Skeletal muscle cell (primary cell): Measurements from ENCODE around the gene FGF22.
"Not testable (repeated sequence)": the region's sequence is repeated elsewhere in the genome, so short reads cannot be mapped to it uniquely, and the experiment has no call there.

Source experiments
- DNase-seq: peaks from one replicate; pipeline ENCODE4 v3.0.0-alpha.2; 2010; ENCODE audit warnings: low read depth
- H3K4me3 ChIP-seq: 2 replicates; pipeline ENCODE4 v1.5.1; 2011; ENCODE audit warnings: low read depth, mild to moderate bottlenecking, control low read depth, low read length, moderate library complexity

The FGF22 gene

GRCh38 chr19:605061-605971, 34.4 kb upstream of the FGF22 start:
- H3K4me3 ChIP-seq, DNase-seq: not testable (repeated sequence)

- no peak overlapping the region for H3K4me3 ChIP-seq
- no peak for DNase-seq
Observed at GRCh38 chr19:607301-608154, 32.2 kb upstream of the FGF22 start.

- no peak overlapping the region for H3K4me3 ChIP-seq
- DNase-seq, result no peak
Observed at GRCh38 chr19:608155-609003, 31.3 kb upstream of the FGF22 start.

DNA sequence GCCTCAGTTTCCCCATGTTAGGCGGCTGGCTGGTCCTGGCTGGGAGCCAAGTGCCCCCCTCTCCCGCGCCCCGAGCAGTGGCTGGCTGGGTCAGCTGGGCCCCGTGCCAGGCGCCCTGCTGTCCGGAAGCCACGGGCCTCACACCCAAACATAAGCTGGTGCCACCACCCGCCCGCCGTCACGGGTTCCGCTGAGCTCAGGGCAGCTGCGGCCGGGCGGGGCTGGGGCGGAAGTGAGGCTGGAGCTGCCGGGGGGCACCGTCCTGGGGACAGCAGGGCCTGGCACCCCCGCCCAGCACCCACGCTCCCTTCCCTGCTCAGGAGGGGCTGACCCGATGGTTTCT, 30.7 kb upstream of the FGF22 start:
- DNase-seq, result no peak
- H3K4me3 ChIP-seq, result no peak overlapping the region

DNA sequence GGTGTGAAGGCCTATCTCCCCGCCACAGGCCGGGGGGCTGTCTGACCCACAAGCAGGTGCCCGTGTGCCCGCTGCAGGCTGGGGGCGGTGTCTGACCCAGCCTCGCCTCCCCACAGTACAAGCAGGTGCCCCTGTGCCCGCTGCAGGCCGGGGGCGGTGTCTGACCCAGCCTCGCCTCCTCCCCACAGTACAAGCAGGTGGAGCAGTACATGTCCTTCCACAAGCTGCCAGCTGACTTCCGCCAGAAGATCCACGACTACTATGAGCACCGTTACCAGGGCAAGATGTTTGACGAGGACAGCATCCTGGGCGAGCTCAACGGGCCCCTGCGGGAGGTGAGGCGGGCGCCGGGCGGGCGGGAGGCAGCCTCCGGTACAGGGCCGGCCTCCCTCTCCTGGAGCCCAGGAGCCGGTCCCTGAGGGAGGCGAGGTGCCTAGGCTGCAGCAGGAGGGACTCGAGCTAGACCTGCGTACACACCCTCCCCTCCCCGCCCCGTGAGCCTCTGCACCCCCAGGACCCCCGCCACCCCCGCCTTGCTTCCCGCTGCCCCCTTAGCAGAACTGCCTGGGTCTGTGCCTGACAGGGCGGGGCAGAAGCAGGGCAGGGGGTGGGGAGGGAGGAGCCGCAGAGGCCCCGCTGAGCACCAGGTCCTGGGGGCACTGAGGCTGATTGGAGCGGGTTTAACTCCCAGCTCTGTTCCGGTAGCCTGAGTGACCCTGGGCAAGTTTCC, 29.4 kb upstream of the FGF22 start:
- DNase-seq, result no peak
- no peak overlapping the region for H3K4me3 ChIP-seq

- DNase-seq, result peak; percentile 87
- H3K4me3 ChIP-seq, result no peak overlapping the region
Observed at GRCh38 chr19:610801-611480, 28.7 kb upstream of the FGF22 start.

- DNase-seq, result peak; percentile 94
- no peak overlapping the region for H3K4me3 ChIP-seq
Observed at GRCh38 chr19:611481-611868, 28.2 kb upstream of the FGF22 start.

DNA sequence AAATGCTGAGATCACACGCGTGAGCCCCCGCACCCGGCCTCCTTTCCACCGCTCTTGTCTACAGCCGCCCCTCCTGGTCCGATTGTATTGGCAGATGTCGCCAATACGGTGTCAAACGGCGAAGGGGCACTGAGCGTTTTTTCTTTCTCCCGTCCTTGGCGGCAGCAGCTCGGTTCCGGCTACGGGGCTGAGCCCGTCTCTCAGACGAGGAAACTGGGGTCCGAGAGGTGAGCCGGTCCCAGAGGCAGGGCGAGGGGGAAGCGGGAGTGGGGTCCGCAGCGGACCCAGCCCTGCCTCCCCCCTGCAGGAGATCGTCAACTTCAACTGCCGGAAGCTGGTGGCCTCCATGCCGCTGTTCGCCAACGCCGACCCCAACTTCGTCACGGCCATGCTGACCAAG, 26.7 kb upstream of the FGF22 start:
- no peak overlapping the region for H3K4me3 ChIP-seq
- DNase-seq, result no peak

DNA sequence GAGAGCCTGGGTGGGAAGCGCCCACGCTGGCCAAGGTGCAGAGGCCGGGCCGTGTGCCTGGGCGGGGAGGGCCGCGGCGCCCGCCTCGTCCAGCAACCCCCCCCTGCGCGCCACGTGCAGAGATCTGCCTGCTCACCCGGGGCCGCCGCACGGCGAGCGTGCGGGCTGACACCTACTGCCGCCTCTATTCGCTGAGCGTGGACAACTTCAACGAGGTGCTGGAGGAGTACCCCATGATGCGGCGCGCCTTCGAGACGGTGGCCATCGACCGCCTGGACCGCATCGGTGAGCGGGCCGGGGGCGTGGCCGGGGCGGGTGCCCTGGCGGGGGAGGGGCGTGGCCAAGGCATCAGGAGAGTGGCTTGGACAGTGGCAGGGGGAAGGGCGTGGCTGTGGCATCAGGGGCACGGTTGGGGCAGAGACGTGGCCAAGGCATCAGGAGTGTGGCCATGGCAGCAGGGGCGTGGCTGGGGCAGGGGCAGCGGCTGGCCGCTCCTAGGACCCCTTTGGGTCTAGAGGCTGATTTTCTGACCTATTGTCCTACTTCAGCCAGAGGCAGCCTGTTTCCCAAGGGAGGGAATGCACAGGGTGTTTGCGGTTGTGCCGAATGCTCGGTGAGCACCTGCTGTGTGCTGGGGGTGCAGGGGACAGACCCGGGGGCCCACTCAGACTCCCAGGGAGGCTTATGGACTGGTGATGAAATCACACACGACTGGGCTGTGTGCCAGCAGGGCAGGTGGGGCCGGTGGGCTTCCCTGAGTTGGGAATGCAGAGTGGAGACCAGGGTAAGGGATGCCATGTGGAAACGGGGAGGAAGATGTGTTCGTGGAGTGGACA, 25.7 kb upstream of the FGF22 start:
- H3K4me3 ChIP-seq, result no peak overlapping the region
- no peak for DNase-seq

DNA sequence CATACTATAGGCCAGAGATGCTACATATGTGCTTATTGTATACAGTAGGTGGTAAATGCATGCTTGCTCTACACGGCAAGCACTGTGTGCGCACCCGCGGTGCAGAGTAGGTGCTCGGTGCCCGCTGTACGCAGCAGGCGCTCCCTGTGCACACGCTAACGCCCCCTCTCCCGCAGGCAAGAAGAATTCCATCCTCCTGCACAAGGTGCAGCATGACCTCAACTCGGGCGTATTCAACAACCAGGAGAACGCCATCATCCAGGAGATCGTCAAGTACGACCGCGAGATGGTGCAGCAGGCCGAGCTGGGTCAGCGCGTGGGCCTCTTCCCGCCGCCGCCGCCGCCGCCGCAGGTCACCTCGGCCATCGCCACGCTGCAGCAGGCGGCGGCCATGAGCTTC, 24.1 kb upstream of the FGF22 start:
- no peak overlapping the region for H3K4me3 ChIP-seq
- DNase-seq, result no peak

DNA sequence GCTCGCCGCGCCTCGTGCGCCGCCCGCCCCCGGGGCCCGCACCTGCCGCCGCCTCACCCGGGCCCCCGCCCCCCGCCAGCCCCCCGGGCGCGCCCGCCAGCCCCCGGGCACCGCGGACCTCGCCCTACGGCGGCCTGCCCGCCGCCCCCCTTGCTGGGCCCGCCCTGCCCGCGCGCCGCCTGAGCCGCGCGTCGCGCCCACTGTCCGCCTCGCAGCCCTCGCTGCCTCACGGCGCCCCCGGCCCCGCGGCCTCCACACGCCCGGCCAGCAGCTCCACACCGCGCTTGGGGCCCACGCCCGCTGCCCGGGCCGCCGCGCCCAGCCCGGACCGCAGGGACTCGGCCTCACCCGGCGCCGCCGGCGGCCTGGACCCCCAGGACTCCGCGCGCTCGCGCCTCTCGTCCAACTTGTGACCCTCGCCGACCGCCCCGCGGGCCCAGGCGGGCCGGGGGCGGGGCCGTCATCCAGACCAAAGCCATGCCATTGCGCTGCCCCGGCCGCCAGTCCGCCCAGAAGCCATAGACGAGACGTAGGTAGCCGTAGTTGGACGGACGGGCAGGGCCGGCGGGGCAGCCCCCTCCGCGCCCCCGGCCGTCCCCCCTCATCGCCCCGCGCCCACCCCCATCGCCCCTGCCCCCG, 23.5 kb upstream of the FGF22 start:
- DNase-seq, result no peak

GRCh38 chr19:616747-617526, 22.7 kb upstream of the FGF22 start:
- no peak overlapping the region for H3K4me3 ChIP-seq
- no peak for DNase-seq

More for the DNA sequence above, 23.5 kb upstream of the FGF22 start:
- no peak overlapping the region for H3K4me3 ChIP-seq

- DNase-seq, result no peak
- no peak overlapping the region for H3K4me3 ChIP-seq
Observed at GRCh38 chr19:617551-618246, 22.0 kb upstream of the FGF22 start.

- no peak overlapping the region for H3K4me3 ChIP-seq
- DNase-seq, result no peak
Observed at GRCh38 chr19:618247-618619, 21.4 kb upstream of the FGF22 start.

GRCh38 chr19:618674-619285, 20.9 kb upstream of the FGF22 start:
- H3K4me3 ChIP-seq, result no peak overlapping the region
- no peak for DNase-seq
